HAP-1 (cell line): ENCODE results near the gene SLC6A3.

Experiments used
- DNase-seq, 2 experiments: peaks; one replicate each; pipeline ENCODE4 v3.0.0-alpha.2; 2016 to 2020; ENCODE audit warnings: low spot score in 2 of 2
- H3K27me3 ChIP-seq: fragments of 250-450 bp; sonication (Bioruptor Pico); 2 replicates; pipeline ENCODE4 v1.5.1; 2020; ENCODE audit warnings: low read depth, mild to moderate bottlenecking, moderate library complexity
- H3K36me3 ChIP-seq: fragments of 250-450 bp; sonication (Bioruptor Pico); replicated peaks from 2 replicates; pipeline ENCODE4 v1.5.1; 2020; ENCODE audit warnings: mild to moderate bottlenecking
- H3K4me1 ChIP-seq: fragments of 250-450 bp; sonication (Bioruptor Pico); 2 replicates; pipeline ENCODE4 v1.5.1; 2020; ENCODE audit warnings: mild to moderate bottlenecking
- H3K4me3 ChIP-seq: fragments of 250-450 bp; sonication (Bioruptor Pico); 2 replicates; pipeline ENCODE4 v1.5.1; 2020; ENCODE audit warnings: mild to moderate bottlenecking, moderate library complexity
- H3K9me3 ChIP-seq: fragments of 250-450 bp; sonication (Bioruptor Pico); 2 replicates; pipeline ENCODE4 v1.5.1; 2020; ENCODE audit warnings: mild to moderate bottlenecking, moderate library complexity
- in situ Hi-C: fragments of 300-500 bp; cut with MboI; formaldehyde crosslinking; loops from 3 replicates; pipeline ENCODE4 v1.14.3; 2020; ENCODE audit warnings: low sequenced_read_pairs, inconsistent platforms, mixed read lengths

The SLC6A3 gene

GRCh38 chr5:1421521-1422341 lies 23.5 kb downstream of the SLC6A3 start:
- no peaks in the 10 kb centered on the region for H3K4me1 ChIP-seq
- no peak for DNase-seq
- no peaks in the 10 kb centered on the region for H3K36me3 ChIP-seq
- no peak overlapping the region for H3K4me3 ChIP-seq
- in situ Hi-C loops: no loop called here
- H3K27me3 ChIP-seq: no peaks in the 10 kb centered on the region
- H3K9me3 ChIP-seq: no peaks in the 10 kb centered on the region

DNA sequence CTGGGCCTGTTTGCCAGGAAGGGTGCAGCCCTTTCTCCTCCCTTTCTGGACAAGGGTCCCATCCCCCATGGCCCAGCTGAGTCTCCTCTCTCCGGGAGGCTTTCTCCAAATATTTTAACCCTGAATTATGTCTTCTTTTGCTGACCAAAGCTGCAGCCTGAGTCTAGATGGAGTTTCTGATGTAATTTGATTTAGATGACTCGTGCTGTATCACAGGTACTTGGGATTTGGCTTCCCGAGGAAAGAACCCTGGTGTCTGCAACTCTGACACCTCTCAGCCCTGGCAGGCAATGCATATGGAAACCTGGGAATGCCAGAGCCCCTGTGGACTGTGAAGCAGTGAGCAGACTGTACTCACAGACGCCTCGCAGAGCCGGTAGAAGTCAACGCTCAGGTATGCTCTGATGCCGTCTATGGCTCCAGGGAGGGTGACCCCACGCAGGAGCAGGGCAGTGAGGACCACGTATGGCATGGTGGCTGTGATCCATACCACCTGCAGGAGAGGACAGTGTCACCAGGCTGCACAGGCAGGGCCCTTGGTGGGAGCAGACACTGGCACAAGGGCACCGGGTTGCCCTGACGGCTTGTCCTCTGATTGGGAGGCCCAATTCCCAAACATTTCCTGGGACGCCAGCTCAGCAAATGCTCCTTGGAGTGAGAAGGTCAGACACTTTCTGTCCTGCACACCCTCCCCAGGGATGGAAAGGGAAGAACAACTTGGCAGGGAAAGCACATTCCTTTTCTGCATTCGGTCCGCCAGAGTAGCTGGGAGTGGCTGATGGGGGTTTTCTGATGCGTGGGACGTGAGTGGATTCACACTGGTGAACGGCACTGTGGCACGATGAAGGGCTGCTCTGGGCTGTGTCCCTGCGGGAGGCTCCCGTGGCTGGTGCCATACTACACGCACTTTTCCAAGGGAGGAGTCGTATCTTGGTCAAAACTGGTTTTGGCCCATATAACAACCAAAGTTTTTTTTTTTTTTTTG lies 24.7 kb downstream of the SLC6A3 start:
- H3K4me1 ChIP-seq: no peaks in the 10 kb centered on the region
- in situ Hi-C loops: no loop called here
- H3K4me3 ChIP-seq: no peak overlapping the region
- no peak for DNase-seq
- no peaks in the 10 kb centered on the region for H3K9me3 ChIP-seq
- H3K27me3 ChIP-seq: no peaks in the 10 kb centered on the region
- no peaks in the 10 kb centered on the region for H3K36me3 ChIP-seq

DNA sequence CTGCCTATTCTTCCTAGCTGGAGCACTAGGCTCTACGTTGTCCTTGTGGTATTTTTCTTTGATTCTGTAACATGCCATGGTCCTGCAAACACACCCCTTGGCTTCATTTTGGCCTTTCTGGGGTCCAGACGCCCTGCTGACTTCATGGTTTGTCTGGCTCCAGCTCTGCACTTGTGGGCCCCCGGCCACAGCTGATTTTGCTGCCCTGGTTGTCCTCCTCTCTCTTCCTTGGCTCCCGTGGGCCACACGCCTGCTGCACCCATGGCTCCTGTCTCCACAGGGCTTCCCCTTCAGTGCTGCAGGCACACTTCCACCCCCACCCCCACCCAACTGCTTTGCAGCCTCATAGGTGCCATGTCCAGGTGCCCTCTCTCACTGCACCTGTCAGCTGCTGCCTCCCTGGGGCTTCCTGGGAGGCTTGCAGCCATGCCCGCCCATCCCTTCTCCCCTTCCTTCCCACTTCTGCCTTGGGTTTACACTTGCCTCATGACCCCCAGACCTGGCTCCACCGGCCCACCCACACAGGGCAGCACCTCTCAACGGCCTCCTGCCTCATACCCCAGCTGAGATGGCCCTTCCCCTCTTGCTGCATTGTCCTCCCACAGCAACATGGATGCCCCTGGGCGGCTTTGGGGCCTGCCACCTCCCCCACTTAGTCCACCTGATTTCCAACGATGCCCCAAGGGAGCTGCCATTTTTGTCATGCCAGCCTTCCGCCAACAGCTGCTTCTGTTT lies 25.6 kb downstream of the SLC6A3 start:
- in situ Hi-C loops: no loop called here
- Histone ChIP-seq H3K9me3 (no peaks in the 10 kb centered on the region), H3K36me3 (no peaks in the 10 kb centered on the region), H3K27me3 (no peaks in the 10 kb centered on the region), H3K4me3 (no peak overlapping the region), H3K4me1 (no peaks in the 10 kb centered on the region)
- no peak for DNase-seq

DNA sequence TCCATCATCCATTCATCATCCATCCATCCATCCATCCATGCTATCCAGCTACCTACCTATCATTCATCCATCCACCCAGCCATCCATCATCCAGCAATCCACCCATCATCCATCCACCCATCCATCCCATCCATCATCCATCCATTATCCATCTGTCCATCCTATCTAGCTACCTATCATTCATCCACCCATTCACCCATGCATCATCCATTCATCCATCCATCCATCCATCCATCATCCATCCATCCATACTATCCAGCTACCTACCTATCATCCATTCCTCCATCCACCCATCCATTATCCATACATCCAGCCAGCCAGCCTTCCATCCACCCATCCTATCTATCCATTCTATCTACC lies 26.3 kb downstream of the SLC6A3 start:
- in situ Hi-C loops: no loop called here
- no peaks in the 10 kb centered on the region for H3K36me3 ChIP-seq
- no peaks in the 10 kb centered on the region for H3K27me3 ChIP-seq
- no peaks in the 10 kb centered on the region for H3K4me1 ChIP-seq
- no peak overlapping the region for H3K4me3 ChIP-seq
- no peaks in the 10 kb centered on the region for H3K9me3 ChIP-seq
- DNase-seq: no peak

- Histone ChIP-seq H3K4me1 (peaks cover 1% of the 10 kb centered on the region), H3K27me3 (no peaks in the 10 kb centered on the region), H3K36me3 (no peaks in the 10 kb centered on the region), H3K4me3 (no peak overlapping the region), H3K9me3 (no peaks in the 10 kb centered on the region)
- in situ Hi-C loops: no loop called here
- no peak for DNase-seq
These were observed 26.9 kb downstream of the SLC6A3 start for GRCh38 chr5:1418238-1418920.

DNA sequence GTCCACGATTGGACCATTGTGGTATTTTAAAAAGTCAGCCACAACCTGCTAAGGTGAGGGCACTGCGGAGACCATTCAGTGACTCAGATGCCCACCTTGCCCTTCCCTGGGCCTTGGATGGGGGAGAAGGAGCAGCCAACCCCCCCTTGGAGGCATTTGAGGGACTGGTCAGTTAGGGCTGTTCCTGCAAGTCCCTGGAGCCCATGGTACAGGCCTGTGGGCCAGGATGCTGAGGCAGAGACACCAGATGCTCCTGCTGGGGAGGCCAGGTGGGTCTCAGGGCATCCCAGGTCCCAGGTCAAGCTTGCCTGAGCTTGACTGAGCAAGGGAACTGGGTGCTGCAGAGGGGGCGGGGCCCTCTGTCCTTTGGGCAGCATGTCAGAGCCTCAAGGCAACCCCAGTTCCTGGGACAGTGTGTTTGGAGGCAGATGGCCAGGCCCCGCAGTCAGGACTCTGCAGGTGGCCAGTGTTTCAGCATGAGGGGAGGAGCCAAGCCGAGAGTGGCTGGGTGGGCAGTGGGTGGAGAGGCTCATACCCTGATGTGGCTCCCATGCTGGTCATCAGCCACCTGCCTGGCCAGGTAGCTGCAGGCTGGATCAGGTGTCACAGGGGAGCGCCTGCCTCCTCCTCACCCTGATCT lies 27.5 kb downstream of the SLC6A3 start:
- Histone ChIP-seq H3K4me3 (no peak overlapping the region), H3K36me3 (no peaks in the 10 kb centered on the region), H3K4me1 (peaks cover 8% of the 10 kb centered on the region), H3K27me3 (no peaks in the 10 kb centered on the region), H3K9me3 (no peaks in the 10 kb centered on the region)
- in situ Hi-C loops: no loop called here
- DNase-seq: no peak

DNA sequence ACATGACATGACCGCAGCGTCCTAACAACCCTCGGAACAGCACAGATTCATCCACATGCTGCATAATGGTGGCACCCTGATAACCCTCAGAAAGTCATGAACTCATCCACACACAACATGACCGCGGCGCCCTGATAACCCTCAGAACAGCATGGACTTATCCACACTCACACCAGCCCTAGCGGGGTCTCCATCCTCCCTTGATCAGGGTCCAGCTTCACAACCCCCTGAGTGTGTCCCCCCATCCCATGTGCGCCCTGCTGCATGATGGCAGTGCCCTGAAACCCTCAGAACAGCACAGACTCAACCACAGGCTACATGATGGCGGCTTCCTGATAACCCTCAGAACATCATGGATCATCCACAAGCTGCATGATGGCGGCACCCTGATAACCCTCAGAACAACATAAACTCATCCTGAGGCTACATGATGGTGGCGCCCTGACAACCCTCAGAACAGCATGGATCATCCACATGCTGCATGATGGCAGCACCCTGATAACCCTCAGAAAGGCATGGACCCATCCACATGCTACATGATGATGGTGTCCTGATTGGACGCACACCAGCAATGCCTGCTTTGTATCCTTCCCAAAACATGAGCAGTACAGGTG lies 28.3 kb downstream of the SLC6A3 start:
- Histone ChIP-seq H3K27me3 (no peaks in the 10 kb centered on the region), H3K4me3 (no peak overlapping the region), H3K4me1 (peaks cover 11% of the 10 kb centered on the region), H3K9me3 (no peaks in the 10 kb centered on the region), H3K36me3 (no peaks in the 10 kb centered on the region)
- no peak for DNase-seq
- in situ Hi-C loops: no loop called here

DNA sequence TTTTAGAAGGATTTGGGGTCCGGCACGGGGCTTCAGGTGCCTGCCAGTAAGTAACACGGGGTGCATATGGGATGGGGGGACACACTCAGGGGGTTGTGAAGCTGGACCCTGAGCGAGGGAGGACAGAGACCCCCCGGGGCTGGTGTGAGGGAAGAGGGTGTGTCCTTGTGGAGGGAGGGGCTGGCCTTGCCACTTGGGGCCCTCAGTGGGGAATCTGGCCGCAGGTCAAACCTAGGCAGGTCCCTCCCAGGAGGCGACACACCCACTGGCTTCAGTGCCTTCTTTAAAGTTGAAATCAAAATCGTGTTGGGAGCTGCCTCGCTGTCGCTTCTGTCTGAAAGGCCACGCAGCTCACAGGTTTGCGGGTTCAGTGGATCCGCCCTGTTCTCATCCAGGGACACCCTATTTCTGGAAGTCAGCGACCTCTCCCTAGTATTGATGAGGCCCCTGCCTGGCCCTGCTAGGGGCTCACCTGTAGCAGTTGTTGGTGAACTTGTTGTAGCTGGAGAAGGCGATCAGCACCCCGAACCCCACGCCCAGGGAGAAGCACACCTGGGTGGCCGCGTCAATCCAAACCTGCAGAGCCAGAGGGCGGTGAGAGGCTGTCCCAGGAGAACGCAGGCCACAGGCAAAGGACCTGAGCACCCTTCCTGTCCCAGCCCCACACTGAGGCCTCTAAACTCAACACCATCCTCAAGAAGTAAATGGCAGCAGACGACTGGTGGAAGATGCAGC lies 29.4 kb downstream of the SLC6A3 start:
- DNase-seq: no peak
- Histone ChIP-seq H3K36me3 (no peaks in the 10 kb centered on the region), H3K4me1 (peaks cover 11% of the 10 kb centered on the region), H3K27me3 (no peaks in the 10 kb centered on the region), H3K9me3 (no peaks in the 10 kb centered on the region), H3K4me3 (no peak overlapping the region)
- in situ Hi-C loops: no loop called here

GRCh38 chr5:1415059-1415425 lies 30.2 kb downstream of the SLC6A3 start:
- in situ Hi-C loops: no loop called here
- no peaks in the 10 kb centered on the region for H3K36me3 ChIP-seq
- H3K4me1 ChIP-seq: peaks cover 11% of the 10 kb centered on the region
- no peak overlapping the region for H3K4me3 ChIP-seq
- no peak for DNase-seq
- H3K27me3 ChIP-seq: no peaks in the 10 kb centered on the region
- H3K9me3 ChIP-seq: no peaks in the 10 kb centered on the region

DNA sequence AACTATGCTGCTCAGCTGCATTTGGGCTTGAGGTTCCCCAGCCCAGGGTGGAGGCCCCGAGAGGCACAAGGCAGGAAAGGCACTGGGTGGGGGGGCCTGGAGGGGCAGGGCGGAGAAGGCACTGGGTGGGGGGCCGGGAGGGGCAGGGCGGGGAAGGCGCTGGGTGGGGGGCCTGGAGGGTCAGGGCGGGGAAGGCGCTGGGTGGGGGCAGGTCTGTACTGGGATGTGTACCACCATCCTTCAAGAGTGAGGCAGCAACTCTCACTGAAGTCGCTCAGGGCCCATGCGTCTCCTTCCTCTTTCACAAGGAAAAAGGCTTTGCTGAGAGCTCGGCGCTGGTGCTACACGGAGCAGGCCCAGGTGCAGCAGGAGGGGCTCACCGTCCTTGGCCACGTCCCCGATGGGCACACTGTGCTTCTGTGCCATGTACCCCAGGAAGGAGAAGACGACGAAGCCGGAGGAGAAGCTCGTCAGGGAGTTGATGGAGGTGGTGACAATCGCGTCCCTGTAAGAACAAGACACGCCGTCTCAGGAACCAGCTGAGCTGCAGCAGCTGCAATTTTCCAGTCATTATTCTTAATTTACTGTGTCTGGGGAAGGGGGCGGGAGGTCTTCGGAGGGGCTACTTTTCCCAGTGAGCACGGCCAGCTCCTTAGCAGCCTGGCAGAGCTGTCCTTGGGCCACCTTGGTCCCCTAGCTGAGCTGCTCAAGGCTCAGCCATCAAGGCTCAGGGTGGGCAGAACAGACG lies 30.8 kb downstream of the SLC6A3 start:
- H3K9me3 ChIP-seq: no peaks in the 10 kb centered on the region
- DNase-seq: no peak
- peaks cover 11% of the 10 kb centered on the region for H3K4me1 ChIP-seq
- in situ Hi-C loops: no loop called here
- H3K4me3 ChIP-seq: no peak overlapping the region
- H3K27me3 ChIP-seq: no peaks in the 10 kb centered on the region
- H3K36me3 ChIP-seq: no peaks in the 10 kb centered on the region

DNA sequence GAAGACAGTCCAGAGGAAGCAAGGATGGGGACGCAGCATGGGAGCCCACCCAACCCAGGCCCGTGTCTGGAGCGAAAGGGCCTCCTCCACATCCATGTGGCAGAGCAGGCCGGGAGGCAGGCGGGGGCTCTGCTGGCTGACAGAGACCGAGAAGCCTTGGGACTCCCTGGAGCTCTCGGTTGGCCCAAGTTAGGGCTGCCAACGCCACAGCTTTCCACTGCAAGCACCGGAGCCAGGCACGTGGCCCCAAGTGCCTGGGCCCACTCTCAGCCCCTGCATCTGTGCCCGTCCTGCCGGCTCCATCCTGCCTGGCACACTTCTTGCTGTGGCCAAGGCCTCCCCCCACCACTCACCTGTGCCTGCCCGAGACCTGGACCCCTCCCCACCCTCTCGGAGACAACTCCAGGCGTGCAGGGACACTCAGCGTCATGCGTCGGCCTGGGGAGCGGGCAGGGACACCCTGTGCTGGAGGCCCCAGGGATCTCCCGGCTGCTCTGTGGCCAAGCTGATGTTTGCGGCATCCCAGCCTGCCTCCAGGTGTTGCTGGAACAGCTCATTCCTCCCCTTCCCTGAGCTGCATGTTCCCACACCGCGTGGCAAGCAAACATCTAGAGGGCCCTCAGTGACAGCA lies 31.5 kb downstream of the SLC6A3 start:
- no peaks in the 10 kb centered on the region for H3K9me3 ChIP-seq
- DNase-seq: no peak
- H3K4me3 ChIP-seq: no peak overlapping the region
- H3K36me3 ChIP-seq: no peaks in the 10 kb centered on the region
- H3K4me1 ChIP-seq: peaks cover 11% of the 10 kb centered on the region
- H3K27me3 ChIP-seq: peaks cover under 1% of the 10 kb centered on the region; the same call in 1 of the 2 replicates
- in situ Hi-C loops: no loop called here
